HEK293 (cell line): Measurements from ENCODE around the gene PCDH1.

Experiments used
- CTCF ChIA-PET: fragments of 350-600 bp; formaldehyde crosslinking; extraction: SDS; loops from one replicate; lab custom pipeline; 2021; ENCODE audit warnings: antibody characterized with exemption; lab: Yijun Ruan, JAX
- POLR2A ChIA-PET: fragments of 300-600 bp; formaldehyde crosslinking; extraction: SDS; loops from one replicate; lab custom pipeline; 2020; ENCODE audit warnings: antibody characterized with exemption, inconsistent platforms; lab: Yijun Ruan, JAX
- H3K27ac ChIP-seq: fragments of 200-500 bp; sonication (Bioruptor generic); 2 replicates; pipeline ENCODE4 v1.5.1; 2014; ENCODE audit warnings: low read depth, low read length, control low read depth, inconsistent platforms; ENCODE audit errors: extremely low read depth
- H3K36me3 ChIP-seq, 2 experiments: fragments of 200-500 bp in 1 of 2; sonication (Bioruptor generic) in 1 of 2; 1 replicate in 1 of 2; 2 replicates in 1 of 2; pipeline ENCODE4 v1.5.1; 2014 to 2017; ENCODE audit warnings: inconsistent platforms in 2 of 2, low read length in 2 of 2; ENCODE audit not compliant: control insufficient read depth in 2 of 2, insufficient read depth in 1 of 2
- H3K4me1 ChIP-seq: fragments of 200-500 bp; sonication (Bioruptor generic); 2 replicates; pipeline ENCODE4 v1.5.1; 2014; ENCODE audit warnings: mild to moderate bottlenecking, low read length, inconsistent platforms; ENCODE audit not compliant: control insufficient read depth, insufficient read depth
- H3K4me3 ChIP-seq: 2 replicates; pipeline ENCODE4 v1.5.1; 2011; ENCODE audit warnings: low read depth, mild to moderate bottlenecking, control low read depth, low read length, moderate library complexity
- H3K9me3 ChIP-seq: fragments of 200-500 bp; sonication (Bioruptor generic); 2 replicates; pipeline ENCODE4 v1.5.1; 2014; ENCODE audit warnings: low read depth, low read length, inconsistent platforms; ENCODE audit not compliant: control insufficient read depth, insufficient read depth
- CTCF ChIP-seq: fragments of 450-650 bp; formaldehyde crosslinking; IDR thresholded peaks from 2 replicates; pipeline ENCODE4 v1.5.1; 2016; ENCODE audit warnings: missing biosample characterization, missing genetic modification characterization
- GLI4 ChIP-seq: fragments of 450-650 bp; formaldehyde crosslinking; IDR thresholded peaks from 2 replicates; pipeline ENCODE4 v1.5.1; 2016; ENCODE audit warnings: missing biosample characterization, missing genetic modification characterization
- HOXA7 ChIP-seq: sonication (generic); formaldehyde crosslinking; IDR thresholded peaks from 2 replicates; pipeline ENCODE4 v1.8.1; 2022; ENCODE audit warnings: missing genetic modification reagents, borderline replicate concordance
- PRDM4 ChIP-seq: fragments of 450-650 bp; formaldehyde crosslinking; IDR thresholded peaks from 2 replicates; pipeline ENCODE4 v1.5.1; 2017; ENCODE audit warnings: missing biosample characterization, missing genetic modification characterization
- TCF7L2 ChIP-seq: IDR thresholded peaks from 2 replicates; pipeline ENCODE4 v1.6.1; 2011; ENCODE audit warnings: low read depth, mild to moderate bottlenecking, inconsistent platforms, low read length, moderate library complexity, borderline replicate concordance
- ZNF174 ChIP-seq: fragments of 450-650 bp; formaldehyde crosslinking; IDR thresholded peaks from 2 replicates; pipeline ENCODE4 v1.5.0; 2017; ENCODE audit warnings: missing biosample characterization, mild to moderate bottlenecking, missing genetic modification characterization
- ZNF221 ChIP-seq: fragments of 450-650 bp; formaldehyde crosslinking; IDR thresholded peaks from 2 replicates; pipeline ENCODE4 v1.5.1; 2017; ENCODE audit warnings: missing biosample characterization, missing genetic modification characterization, borderline replicate concordance
- ZNF223 ChIP-seq: fragments of 450-650 bp; formaldehyde crosslinking; IDR thresholded peaks from 2 replicates; pipeline ENCODE4 v1.5.1; 2016; ENCODE audit warnings: missing biosample characterization, missing genetic modification characterization
- ZNF404 ChIP-seq: fragments of 450-650 bp; formaldehyde crosslinking; IDR thresholded peaks from 2 replicates; pipeline ENCODE4 v1.5.1; 2017; ENCODE audit warnings: missing biosample characterization, missing genetic modification characterization
- ZNF423 ChIP-seq: fragments of 450-650 bp; formaldehyde crosslinking; IDR thresholded peaks from 2 replicates; pipeline ENCODE4 v1.5.1; 2016; ENCODE audit warnings: missing biosample characterization, missing genetic modification characterization
- ZNF510 ChIP-seq: fragments of 450-650 bp; formaldehyde crosslinking; IDR thresholded peaks from 2 replicates; pipeline ENCODE4 v1.5.1; 2018; ENCODE audit warnings: mild to moderate bottlenecking, missing genetic modification characterization, missing biosample characterization; ENCODE audit not compliant: insufficient replicate concordance
- ZNF544 ChIP-seq: fragments of 450-650 bp; formaldehyde crosslinking; IDR thresholded peaks from 2 replicates; pipeline ENCODE4 v1.5.0; 2017; ENCODE audit warnings: missing biosample characterization, missing genetic modification characterization
- ZNF571 ChIP-seq: fragments of 450-650 bp; formaldehyde crosslinking; IDR thresholded peaks from 2 replicates; pipeline ENCODE4 v1.5.0; 2017; ENCODE audit warnings: missing biosample characterization, missing genetic modification characterization
- ZNF623 ChIP-seq: fragments of 450-650 bp; formaldehyde crosslinking; IDR thresholded peaks from 2 replicates; pipeline ENCODE4 v1.5.1; 2016; ENCODE audit warnings: missing biosample characterization, missing genetic modification characterization
- ZNF785 ChIP-seq: fragments of 450-650 bp; formaldehyde crosslinking; IDR thresholded peaks from 2 replicates; pipeline ENCODE4 v1.5.1; 2016; ENCODE audit warnings: missing biosample characterization, missing genetic modification characterization
- ZSCAN30 ChIP-seq: fragments of 450-650 bp; IDR thresholded peaks from 2 replicates; pipeline ENCODE4 v1.5.1; 2018; ENCODE audit warnings: missing biosample characterization, mild to moderate bottlenecking, missing genetic modification characterization, moderate library complexity
- TF ChIP-seq, protein P1 (sequence below): fragments of 450-650 bp; formaldehyde crosslinking; IDR thresholded peaks from 2 replicates; pipeline ENCODE4 v1.5.1; 2017; ENCODE audit warnings: missing biosample characterization, missing genetic modification characterization
- TF ChIP-seq, protein P2 (sequence below): fragments of 450-650 bp; formaldehyde crosslinking; IDR thresholded peaks from 2 replicates; pipeline ENCODE4 v1.5.1; 2016; ENCODE audit warnings: missing biosample characterization, missing genetic modification characterization
- TF ChIP-seq, protein P3 (sequence below): fragments of 450-650 bp; IDR thresholded peaks from 2 replicates; pipeline ENCODE4 v1.5.1; 2018; ENCODE audit warnings: missing biosample characterization, missing genetic modification characterization
- TF ChIP-seq, protein P4 (sequence below): fragments of 450-650 bp; formaldehyde crosslinking; IDR thresholded peaks from 2 replicates; pipeline ENCODE4 v1.5.1; 2016; ENCODE audit warnings: missing biosample characterization, missing genetic modification characterization

PCDH1 gene

DNA sequence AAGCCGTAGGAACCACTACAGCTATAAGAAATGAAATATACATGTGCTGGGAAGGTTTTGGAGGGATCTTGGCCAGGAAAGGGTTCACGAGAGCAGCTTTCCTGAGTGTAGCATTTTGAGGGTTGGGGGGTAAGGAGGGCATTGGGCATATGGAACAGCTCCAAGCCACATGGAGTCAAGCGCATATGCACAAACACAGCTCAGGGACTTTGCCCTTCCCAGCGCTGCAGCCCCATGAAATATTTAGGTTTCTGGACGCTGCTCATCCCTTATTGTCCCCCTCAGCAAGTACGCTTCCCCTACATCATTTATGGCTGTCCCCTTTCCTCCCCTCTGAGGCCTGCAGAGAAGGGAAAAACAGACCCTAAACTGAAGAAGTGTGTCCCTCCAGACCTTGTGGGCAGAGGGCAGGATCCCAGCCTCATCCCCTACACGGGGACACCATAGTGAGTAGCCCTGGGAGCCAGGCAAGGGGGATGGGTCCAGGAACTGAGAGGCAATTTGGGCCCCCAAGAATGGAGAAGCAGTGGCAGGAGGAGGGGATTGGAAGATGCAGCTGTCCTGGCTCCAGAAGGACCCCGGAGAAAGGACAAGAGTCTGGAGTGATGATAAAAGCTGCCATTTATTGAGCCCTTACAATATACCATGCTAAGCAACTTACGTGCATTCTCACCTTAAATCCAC is 33.7 kb downstream of the PCDH1 start:
- ChIA-PET POLR2A (interaction anchor here (1.0 kb wide), 1 partner anchor 10 kb away, joined by 3 read pairs; no protein-coding TSS in a partner anchor), CTCF (interaction anchor here (0.5 to 2.4 kb wide), 6 partner anchors 8 to 153 kb away, joined by 4 to 18 read pairs (median 4); partner anchors contain the start of gene PCDH1)
- H3K27ac ChIP-seq: no peak overlapping the region

More for the DNA sequence above, 33.7 kb downstream of the PCDH1 start:
- Histone ChIP-seq H3K9me3 (no peaks in the 10 kb centered on the region), H3K36me3 (no peaks in the 10 kb centered on the region), H3K4me3 (no peak overlapping the region), H3K4me1 (peaks cover 7% of the 10 kb centered on the region)
- TF ChIP-seq ZNF544 (tag by site-specific recombination): no peak
- TF ChIP-seq ZNF174 (tag by site-specific recombination): no peak
- no peak for TF ChIP-seq CTCF (tag by site-specific recombination)
- TF ChIP-seq HOXA7 (CRISPR knock-in tag): no peak
- TF ChIP-seq TCF7L2: no peak
- TF ChIP-seq GLI4 (tag by site-specific recombination): no peak
- no peak for TF ChIP-seq ZNF221
- no peak for TF ChIP-seq ZNF623 (tag by site-specific recombination)
- TF ChIP-seq PRDM4 (tag by site-specific recombination): no peak
- no peak for TF ChIP-seq ZNF423 (tag by site-specific recombination)
- TF ChIP-seq ZNF571 (tag by site-specific recombination): no peak
- TF ChIP-seq, protein P1, sequence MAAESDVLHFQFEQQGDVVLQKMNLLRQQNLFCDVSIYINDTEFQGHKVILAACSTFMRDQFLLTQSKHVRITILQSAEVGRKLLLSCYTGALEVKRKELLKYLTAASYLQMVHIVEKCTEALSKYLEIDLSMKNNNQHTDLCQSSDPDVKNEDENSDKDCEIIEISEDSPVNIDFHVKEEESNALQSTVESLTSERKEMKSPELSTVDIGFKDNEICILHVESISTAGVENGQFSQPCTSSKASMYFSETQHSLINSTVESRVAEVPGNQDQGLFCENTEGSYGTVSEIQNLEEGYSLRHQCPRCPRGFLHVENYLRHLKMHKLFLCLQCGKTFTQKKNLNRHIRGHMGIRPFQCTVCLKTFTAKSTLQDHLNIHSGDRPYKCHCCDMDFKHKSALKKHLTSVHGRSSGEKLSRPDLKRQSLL (tag by site-specific recombination): no peak
- TF ChIP-seq ZNF223: no peak
- TF ChIP-seq ZNF785 (tag by site-specific recombination): no peak
- TF ChIP-seq, protein P2, sequence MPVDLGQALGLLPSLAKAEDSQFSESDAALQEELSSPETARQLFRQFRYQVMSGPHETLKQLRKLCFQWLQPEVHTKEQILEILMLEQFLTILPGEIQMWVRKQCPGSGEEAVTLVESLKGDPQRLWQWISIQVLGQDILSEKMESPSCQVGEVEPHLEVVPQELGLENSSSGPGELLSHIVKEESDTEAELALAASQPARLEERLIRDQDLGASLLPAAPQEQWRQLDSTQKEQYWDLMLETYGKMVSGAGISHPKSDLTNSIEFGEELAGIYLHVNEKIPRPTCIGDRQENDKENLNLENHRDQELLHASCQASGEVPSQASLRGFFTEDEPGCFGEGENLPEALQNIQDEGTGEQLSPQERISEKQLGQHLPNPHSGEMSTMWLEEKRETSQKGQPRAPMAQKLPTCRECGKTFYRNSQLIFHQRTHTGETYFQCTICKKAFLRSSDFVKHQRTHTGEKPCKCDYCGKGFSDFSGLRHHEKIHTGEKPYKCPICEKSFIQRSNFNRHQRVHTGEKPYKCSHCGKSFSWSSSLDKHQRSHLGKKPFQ (tag by site-specific recombination): no peak
- TF ChIP-seq ZNF510: no peak
- TF ChIP-seq, protein P3, sequence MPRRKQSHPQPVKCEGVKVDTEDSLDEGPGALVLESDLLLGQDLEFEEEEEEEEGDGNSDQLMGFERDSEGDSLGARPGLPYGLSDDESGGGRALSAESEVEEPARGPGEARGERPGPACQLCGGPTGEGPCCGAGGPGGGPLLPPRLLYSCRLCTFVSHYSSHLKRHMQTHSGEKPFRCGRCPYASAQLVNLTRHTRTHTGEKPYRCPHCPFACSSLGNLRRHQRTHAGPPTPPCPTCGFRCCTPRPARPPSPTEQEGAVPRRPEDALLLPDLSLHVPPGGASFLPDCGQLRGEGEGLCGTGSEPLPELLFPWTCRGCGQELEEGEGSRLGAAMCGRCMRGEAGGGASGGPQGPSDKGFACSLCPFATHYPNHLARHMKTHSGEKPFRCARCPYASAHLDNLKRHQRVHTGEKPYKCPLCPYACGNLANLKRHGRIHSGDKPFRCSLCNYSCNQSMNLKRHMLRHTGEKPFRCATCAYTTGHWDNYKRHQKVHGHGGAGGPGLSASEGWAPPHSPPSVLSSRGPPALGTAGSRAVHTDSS: no peak
- TF ChIP-seq ZSCAN30 (tag by site-specific recombination): no peak
- TF ChIP-seq, protein P4, sequence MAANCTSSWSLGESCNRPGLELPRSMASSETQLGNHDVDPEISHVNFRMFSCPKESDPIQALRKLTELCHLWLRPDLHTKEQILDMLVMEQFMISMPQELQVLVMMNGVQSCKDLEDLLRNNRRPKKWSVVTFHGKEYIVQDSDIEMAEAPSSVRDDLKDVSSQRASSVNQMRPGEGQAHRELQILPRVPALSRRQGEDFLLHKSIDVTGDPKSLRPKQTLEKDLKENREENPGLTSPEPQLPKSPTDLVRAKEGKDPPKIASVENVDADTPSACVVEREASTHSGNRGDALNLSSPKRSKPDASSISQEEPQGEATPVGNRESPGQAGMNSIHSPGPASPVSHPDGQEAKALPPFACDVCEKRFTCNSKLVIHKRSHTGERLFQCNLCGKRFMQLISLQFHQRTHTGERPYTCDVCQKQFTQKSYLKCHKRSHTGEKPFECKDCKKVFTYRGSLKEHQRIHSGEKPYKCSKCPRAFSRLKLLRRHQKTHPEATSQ (tag by site-specific recombination): no peak
- no peak for TF ChIP-seq ZNF404
